Subcutaneous adipose tissue (tissue), 4 donors: Measurements from ENCODE around the gene MAT2A. TPM values are rescaled to one million over a fixed set of nuclear protein-coding genes. Genes with fewer than 3 reads are reported as not detected.

Experiments
- total RNA-seq, 4 donors: library from RNA; depleted of rRNA; stranded (reverse); fragments of >200 nt; gene quantifications; one replicate each; pipeline ENCODE4 v1.1.0, GENCODE V29; 2016
- TF ChIP-seq, protein P1 (sequence below): fragments of 450-650 bp; IDR thresholded peaks from one replicate; pipeline ENCODE4 v1.5.1; 2016; ENCODE audit warnings: low read depth, mild to moderate bottlenecking, control low read depth, antibody characterized with exemption, moderate library complexity

MAT2A gene
- total RNA-seq, 4 donors from 2014 or later, result 181 to 259 (median 219) TPM

DNA sequence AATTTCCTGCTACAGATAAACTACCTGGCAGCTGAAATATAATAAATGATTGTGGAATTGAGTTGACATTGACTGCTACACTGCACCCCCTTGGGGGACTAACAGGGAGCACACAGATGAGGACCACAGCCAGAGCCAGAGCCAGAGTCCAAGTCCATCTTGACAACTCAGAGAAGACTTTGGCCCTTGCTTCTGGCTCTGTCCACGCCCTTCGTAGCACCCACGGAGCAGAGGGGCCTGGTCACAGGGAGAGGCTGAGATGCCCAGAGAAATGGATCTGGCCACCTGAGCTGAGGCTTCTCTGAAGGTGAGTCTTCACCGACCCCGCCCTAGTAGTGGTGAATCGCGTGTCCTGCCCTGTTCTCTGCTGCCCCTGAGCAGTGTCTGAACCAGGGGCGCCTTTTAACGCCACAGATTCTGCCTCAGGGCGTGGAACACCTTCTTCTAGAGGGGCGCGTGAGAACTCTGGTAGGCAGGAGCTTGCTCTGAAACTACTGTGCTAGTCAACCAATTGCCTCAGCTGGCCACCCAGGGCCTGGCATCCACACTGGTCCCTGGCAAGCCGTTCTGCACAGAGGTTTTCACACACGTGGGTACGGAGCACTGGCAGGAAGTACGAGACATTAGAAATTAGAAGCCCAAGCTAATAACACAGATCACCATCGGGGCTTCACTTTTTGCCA lies 35.7 kb upstream of the MAT2A start:
- TF ChIP-seq, protein P1, sequence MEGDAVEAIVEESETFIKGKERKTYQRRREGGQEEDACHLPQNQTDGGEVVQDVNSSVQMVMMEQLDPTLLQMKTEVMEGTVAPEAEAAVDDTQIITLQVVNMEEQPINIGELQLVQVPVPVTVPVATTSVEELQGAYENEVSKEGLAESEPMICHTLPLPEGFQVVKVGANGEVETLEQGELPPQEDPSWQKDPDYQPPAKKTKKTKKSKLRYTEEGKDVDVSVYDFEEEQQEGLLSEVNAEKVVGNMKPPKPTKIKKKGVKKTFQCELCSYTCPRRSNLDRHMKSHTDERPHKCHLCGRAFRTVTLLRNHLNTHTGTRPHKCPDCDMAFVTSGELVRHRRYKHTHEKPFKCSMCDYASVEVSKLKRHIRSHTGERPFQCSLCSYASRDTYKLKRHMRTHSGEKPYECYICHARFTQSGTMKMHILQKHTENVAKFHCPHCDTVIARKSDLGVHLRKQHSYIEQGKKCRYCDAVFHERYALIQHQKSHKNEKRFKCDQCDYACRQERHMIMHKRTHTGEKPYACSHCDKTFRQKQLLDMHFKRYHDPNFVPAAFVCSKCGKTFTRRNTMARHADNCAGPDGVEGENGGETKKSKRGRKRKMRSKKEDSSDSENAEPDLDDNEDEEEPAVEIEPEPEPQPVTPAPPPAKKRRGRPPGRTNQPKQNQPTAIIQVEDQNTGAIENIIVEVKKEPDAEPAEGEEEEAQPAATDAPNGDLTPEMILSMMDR, result no peak

DNA sequence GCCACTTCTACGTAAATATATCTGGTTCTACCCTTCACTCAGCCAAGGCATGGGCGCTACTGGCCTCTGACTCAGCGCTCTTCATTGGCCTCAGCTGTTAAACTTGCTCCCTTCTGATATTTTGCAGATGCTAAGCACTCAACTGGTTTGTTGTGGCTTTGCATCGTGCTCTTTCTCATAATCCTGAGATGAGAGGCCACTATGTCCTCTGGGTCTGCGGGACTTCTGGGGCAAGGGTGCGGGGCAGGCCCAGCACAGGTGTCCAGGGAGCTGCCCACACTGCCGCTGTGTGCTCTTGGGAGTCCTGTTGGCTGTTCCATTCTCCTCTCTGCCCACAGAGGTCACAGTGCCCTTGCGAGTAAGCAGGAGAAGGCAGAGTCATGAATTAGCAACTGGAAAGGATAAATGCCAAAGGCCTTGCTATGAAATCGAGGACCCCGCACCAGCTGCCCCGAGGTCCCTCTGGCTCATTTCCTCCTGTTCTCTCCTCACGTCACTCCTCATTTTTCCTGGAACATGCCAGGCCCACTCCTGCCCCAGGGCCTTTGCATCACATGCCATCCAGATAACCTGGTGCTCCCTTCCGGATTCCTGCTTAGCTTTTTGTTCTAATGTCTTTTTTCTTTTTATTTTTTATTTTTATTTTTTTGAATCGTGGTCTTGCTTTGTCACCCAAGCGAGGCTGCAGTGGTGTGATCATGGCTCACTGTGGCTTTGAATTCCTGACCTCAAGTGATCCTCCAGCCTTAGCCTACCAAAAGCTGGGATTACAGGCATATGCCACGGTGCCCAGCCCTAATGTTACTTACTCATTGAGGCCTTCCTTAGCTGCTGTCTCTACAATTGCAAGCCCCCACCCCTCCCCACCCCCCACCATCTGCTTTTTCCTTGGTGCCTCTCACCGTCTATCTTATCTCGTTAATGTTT lies 34.9 kb upstream of the MAT2A start:
- TF ChIP-seq, protein P1, result no peak

DNA sequence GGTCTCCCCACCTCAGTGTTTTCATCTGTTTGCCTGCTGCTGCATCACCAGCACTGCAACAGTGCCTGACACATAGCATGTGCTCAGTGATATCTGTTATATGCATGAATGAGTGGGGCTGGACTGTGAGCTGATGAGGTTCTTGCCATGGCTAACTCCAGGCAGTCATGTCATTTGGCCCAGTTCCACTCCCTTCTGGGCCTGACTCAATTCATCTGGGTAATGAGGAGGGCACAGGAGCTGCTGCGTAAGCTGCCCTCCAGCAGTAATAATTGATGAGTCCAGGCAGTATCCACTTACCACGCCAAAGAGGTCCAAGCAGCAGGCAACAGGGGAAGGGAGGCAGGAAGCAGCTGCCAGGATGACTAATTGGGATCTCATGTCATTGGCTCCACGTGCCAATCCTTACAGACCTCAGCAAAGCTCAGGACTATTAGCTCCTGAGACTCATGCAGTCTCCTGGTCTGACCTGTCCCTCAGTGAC lies 34.1 kb upstream of the MAT2A start:
- TF ChIP-seq, protein P1, result no peak

DNA sequence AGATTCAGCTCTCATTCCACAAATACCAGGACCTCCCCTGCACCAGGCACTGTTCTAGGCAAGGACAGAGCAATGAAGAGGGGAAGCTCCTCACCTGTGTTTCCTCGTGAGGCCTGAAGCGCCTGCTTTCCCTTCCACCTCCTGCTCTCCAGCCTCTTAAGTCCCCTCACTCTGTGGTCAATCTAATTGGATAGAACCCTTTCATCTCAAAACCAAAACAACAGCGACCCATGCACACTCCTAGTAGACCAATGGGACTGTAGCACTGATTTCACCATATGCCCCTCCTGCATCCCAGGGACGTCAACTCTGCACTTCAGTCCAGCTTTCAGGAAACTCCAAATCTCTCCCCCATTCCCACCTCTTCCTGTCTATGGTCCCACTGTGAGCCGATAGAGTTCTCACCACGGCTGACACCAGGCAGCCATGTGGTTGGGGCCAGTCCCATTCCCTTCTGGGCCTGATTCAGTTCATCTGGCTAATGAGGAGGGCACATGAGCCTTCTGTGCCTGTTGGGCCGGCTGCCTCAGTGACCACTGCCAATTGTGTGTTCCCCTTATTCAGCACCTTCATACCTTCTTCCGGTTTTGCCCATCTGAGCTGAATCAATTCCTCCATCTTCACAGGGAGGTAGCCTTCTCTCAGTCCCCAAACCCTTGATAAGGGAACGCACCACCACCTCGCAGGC lies 33.3 kb upstream of the MAT2A start:
- TF ChIP-seq, protein P1, result no peak

DNA sequence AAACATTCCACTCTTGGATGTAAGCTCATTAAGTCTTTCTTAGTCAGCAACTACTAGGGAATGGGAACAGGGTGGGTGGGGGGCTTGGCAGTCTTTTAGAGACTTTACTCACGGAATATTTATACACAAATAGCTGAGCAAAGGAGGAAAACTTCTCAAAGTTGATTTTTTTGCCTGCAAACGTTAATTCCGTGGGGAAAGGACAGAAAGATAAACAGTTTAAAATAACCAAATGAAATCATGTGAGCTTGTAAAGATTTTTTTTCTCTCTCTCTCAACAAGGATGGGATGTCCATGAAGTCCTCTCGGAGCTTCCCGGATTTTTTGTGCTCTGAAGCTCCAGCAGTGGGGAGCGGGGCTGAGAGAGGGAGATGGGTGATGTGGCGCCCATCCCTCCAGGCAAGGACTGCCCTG lies 32.2 kb upstream of the MAT2A start:
- TF ChIP-seq, protein P1, result no peak

DNA sequence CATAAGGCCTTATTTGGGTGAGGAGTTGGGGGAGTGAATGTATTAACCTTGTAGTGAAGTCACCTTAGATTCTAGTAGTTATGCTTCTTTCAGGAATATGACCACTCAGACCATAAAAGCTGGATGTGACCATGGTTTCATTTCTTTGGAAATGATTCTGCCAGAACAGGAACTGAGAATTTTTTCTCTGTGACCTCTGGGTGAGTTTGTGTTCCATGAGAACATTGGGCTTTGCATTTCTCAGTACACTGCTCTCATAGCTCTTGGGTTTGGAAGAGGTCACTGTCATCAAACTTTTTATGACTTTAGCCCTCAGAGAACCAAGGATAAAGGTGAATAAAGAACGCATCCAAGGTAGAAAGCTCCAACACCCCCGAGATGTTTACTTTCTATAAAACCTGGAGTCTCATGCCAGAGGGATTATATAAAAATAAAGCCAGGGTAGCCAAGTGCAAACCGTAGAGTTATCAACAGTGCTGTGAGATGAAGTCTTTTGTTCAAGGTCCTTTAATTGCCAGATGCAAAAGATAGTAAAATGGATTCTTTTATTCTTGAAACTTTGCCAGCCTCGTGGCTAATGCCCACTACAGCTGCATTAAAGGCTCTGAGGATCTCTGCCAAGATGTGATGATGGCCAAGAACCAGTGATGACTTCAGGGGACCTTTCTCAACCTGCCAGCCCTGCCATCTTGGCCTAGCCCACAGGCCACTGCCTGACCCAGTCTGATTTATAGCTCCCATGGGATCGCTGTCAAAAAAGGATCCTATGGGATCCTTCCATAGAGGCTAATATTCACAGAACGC lies 27.8 kb upstream of the MAT2A start:
- TF ChIP-seq, protein P1, result no peak
